Choroid plexus epithelial cell (primary cell): Measurements from ENCODE around the gene HRH3.

Source experiments
- DNase-seq: peaks from one replicate; pipeline ENCODE4 v3.0.0-alpha.2; 2010; ENCODE audit warnings: low read depth
- H3K4me3 ChIP-seq: 2 replicates; pipeline ENCODE4 v1.5.1; 2011; ENCODE audit warnings: low read depth, mild to moderate bottlenecking, control low read depth, low read length, moderate library complexity
- TF ChIP-seq, protein P1 (sequence below): conservative IDR thresholded peaks from 2 replicates; pipeline ENCODE4 v1.5.1; 2011; ENCODE audit warnings: low read depth, mild to moderate bottlenecking, control low read depth, inconsistent platforms, low read length, moderate library complexity

HRH3 gene

DNA sequence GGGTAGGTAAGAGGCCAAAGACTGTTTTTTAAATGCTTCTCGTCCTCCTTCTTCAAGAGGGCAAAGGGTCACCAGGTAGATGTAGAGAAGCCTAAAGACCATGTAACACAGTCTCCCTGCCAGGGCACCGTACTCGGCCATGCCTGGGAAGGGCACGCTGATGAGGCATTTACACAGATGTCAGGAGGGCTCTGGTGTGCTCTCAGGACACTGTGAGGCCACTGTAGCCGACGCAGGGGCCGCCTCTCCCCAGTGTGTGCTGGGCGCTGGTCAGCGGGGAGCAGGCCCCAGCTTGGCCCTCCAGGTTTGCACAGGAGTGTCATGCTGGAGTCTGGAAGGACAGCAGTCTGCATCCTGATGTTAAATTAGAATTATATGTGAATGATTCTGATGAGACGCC lies 44.4 kb downstream of the HRH3 start:
- no peak for DNase-seq
- TF ChIP-seq, protein P1, sequence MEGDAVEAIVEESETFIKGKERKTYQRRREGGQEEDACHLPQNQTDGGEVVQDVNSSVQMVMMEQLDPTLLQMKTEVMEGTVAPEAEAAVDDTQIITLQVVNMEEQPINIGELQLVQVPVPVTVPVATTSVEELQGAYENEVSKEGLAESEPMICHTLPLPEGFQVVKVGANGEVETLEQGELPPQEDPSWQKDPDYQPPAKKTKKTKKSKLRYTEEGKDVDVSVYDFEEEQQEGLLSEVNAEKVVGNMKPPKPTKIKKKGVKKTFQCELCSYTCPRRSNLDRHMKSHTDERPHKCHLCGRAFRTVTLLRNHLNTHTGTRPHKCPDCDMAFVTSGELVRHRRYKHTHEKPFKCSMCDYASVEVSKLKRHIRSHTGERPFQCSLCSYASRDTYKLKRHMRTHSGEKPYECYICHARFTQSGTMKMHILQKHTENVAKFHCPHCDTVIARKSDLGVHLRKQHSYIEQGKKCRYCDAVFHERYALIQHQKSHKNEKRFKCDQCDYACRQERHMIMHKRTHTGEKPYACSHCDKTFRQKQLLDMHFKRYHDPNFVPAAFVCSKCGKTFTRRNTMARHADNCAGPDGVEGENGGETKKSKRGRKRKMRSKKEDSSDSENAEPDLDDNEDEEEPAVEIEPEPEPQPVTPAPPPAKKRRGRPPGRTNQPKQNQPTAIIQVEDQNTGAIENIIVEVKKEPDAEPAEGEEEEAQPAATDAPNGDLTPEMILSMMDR = no peak
- no peak overlapping the region for H3K4me3 ChIP-seq

DNA sequence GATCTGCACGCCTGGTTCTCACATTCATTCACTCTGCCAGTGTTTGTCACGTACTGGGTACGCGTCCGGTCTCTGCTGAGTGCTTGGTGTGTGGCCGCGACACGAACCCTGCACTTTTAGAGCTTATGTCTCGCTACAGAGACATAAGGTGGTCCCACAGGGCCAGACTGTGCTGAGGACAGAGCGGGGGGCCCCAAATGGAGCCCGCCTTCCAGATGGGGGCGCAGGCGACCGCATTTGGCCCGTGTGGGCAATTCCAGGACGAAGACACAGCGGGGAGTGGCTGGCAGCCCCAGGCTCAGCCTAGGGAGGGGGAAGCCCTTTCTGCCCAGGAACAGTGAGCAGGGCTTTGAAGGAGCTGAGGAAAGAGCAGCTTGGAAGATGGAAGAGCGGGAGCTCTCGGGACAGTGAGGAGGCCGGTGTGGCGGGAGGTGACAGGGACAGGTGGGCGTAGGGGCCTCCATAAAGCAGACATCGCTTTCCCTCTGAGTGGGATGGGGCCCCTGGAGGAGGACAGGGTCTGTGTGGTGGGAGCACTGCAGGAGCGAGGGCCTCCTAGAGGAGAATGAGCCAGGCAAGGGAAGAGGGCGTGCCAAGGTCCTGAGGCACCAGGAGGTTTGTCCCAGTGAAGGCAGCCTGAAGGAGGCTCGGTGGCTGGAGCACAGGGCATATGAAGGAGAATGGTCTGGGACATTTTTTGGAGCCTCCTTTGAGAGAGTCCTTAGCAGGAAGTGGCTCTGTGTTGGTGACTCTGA lies 45.0 kb downstream of the HRH3 start:
- TF ChIP-seq, protein P1 = no peak
- DNase-seq = no peak
- H3K4me3 ChIP-seq = no peak overlapping the region

DNA sequence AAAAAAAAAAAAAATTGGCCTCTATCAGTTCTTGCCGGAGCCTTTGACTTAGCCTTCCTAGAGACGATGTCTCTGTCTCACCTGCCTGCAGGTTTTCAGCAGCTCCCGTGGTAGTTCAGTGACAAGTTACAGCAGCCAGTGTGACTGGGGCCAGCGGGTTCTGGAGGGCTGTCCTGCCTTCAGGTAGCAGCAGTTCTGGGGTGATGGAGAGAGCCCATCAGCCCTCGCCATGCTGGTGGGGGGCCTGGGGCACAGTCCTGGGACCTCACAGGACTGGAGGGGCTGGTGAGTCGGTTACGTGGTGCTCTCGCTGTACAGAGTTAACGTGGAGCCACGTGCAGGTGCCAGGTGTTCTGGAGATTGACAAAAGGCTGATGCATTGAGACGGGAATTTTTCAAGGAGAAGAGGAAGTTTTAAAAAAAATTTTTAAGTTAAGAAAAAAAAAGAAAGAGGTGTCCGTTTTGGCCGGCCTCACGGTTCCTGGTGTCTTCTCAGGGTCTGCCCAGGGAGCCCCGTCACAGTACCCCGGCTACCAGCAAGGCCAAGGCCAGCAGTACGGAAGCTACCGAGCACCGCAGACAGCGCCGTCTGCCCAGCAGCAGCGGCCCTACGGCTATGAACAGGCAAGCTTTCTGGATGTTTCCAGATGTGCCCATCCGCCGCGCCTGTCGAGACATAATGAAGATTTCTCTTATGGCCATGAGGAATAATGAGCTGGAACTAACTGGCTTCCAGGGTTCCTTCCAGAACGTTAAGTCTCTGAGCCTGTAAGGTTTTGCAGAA lies 45.9 kb downstream of the HRH3 start:
- TF ChIP-seq, protein P1 = no peak
- no peak for DNase-seq
- no peak overlapping the region for H3K4me3 ChIP-seq

DNA sequence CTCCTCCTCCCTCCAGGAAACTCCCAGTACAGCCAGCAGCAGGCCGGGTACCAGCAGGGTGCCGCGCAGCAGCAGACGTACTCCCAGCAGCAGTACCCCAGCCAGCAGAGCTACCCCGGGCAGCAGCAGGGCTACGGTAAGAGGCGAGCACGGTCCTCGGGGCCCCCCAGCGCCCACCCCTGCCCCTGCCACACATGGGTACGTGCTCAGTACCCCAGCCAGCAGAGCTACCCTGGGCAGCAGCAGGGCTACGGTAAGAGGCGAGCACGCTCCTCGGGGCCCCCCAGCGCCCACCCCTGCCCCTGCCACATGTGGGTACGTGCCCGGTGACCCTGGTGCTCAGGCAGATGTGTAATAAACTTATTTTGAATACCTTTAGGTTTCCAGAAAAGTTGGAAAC lies 47.4 kb downstream of the HRH3 start:
- H3K4me3 ChIP-seq = no peak overlapping the region
- DNase-seq = no peak
- TF ChIP-seq, protein P1 = no peak

DNA sequence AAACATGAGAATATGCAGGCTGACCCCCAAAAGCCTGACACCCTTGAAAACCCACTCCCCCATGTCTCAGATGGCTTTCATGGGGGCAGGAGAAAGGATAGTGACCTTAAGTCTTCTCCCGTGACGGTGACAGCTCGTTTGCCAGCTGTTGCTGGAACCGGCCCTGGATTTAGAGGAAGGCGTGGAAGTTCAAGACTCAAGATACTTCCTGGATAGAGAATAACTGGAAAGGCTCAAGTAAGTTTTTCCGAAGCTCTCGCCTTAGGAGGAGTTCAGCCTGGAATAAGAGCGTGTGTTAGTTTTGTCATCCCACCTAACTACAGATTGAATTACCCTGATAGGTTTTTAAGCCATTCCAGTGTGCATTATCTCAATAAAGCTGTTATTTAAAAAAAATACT lies 48.8 kb downstream of the HRH3 start:
- no peak for DNase-seq
- H3K4me3 ChIP-seq = no peak overlapping the region
- TF ChIP-seq, protein P1 = no peak

DNA sequence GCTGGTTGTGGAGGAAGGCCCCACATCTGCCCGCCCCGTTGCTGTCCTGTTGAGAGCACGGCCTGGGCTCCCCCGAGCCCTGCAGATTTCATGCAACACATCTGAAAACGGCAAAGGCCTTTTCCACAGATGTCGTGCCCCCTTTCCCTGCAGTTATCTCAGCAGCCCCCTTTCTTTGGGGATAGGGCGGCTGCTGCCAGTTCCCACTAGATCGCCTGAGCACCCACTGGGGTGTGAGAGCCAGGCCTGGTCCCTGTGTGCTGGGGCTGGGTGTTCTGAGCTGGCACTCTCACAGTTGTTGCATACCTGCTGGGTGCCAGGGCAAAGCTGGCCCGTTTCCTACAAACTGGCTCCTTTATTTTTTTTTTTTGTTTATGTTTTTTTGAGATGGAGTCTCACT lies 49.5 kb downstream of the HRH3 start:
- TF ChIP-seq, protein P1 = no peak
- no peak overlapping the region for H3K4me3 ChIP-seq
- no peak for DNase-seq
